ENCODE results near the gene CEP57. TPM values are rescaled to one million over a fixed set of nuclear protein-coding genes. Genes with fewer than 3 reads are reported as not detected.

The CEP57 gene
- total RNA-seq, 2 experiments from 2014 or later, result 57.7 to 67.4 TPM

DNA sequence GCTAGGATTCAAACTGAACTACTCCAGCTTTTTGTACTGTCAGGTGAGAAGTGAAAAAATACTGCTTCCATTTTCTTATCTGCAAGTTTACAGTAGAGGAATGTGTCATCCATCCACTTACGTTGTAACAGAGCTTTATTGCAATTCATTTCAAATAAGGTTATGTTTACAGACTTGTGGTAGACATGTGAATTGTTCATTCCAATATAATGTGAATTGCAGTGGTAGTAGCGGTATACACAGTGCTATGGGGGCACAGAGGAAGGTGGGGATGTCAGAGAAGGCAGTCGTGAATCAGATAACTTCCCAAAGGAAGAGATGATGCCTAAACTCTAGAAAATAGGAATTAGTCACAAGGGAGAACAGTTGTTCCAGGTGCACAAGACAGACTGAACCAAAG lies 42.5 kb downstream of the CEP57 start:
- Histone ChIP-seq H3K36me3 (ENCODE audit: insufficient read depth, low read length) (peaks cover 85% of the 10 kb centered on the region), H3K4me2 (ENCODE audit: low read length) (no peak overlapping the region), H3K4me3 (ENCODE audit: low read depth, low read length, poor library complexity, severe bottlenecking) (no peak overlapping the region), H3K27ac (ENCODE audit: low read depth, low read length, poor library complexity, severe bottlenecking) (no peak overlapping the region), H3K9me3 (ENCODE audit: low read length) (no peaks in the 10 kb centered on the region), H2AFZ (ENCODE audit: low read length) (no peak overlapping the region), H4K20me1 (ENCODE audit: insufficient read depth, low read length) (no peaks in the 10 kb centered on the region), H3K79me2 (ENCODE audit: insufficient read depth, low read depth, low read length) (no peaks in the 10 kb centered on the region), H3K9me2 (ENCODE audit: insufficient read depth, low read length) (no peaks in the 10 kb centered on the region), H3K4me1 (ENCODE audit: insufficient read depth, low read length, poor library complexity, severe bottlenecking) (no peaks in the 10 kb centered on the region)
- CTCF ChIA-PET (ENCODE audit: unreplicated experiment), result no interaction called here
- POLR2A ChIA-PET, result interaction anchor here (0.6 to 1.4 kb wide), 3 partner anchors 11 to 14 kb away, joined by 4 to 5 read pairs (median 4); no protein-coding TSS in a partner anchor
- no peak for DNase-seq (ENCODE audit: low spot score)
- TF ChIP-seq EZH2phosphoT487 (IDR thresholded peaks at IDR 0.05; ENCODE audit: borderline replicate concordance, low read depth, low read length), result no peak
- TF ChIP-seq, protein P1, sequence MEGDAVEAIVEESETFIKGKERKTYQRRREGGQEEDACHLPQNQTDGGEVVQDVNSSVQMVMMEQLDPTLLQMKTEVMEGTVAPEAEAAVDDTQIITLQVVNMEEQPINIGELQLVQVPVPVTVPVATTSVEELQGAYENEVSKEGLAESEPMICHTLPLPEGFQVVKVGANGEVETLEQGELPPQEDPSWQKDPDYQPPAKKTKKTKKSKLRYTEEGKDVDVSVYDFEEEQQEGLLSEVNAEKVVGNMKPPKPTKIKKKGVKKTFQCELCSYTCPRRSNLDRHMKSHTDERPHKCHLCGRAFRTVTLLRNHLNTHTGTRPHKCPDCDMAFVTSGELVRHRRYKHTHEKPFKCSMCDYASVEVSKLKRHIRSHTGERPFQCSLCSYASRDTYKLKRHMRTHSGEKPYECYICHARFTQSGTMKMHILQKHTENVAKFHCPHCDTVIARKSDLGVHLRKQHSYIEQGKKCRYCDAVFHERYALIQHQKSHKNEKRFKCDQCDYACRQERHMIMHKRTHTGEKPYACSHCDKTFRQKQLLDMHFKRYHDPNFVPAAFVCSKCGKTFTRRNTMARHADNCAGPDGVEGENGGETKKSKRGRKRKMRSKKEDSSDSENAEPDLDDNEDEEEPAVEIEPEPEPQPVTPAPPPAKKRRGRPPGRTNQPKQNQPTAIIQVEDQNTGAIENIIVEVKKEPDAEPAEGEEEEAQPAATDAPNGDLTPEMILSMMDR (conservative IDR thresholded peaks at IDR 0.05; ENCODE audit: low read length), result no peak
- no TSS peak for BruUV-seq (replicated peaks)
- intact Hi-C loops (cut with micrococcal nuclease; ENCODE audit: unreplicated experiment), result no loop called here

DNA sequence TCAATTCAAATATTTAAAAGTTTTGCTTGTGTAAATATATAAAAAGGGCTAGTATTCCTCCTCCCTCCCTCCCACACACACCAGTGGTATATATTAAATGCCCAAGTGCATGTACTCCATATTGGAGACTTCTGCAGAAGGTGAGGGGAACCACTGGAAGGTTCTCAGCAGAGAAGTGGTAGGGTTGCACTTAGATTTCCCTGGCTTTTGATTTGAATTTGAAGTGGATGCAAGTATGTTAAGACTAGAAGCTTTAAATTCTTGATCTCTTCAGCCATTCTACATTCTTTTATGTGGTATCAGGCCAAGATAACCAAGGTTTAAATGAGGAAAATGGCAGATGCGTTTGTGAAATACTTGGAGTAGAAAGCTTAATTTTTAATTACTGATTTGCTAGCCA lies 43.1 kb downstream of the CEP57 start:
- CTCF ChIA-PET (ENCODE audit: unreplicated experiment), result no interaction called here

DNA sequence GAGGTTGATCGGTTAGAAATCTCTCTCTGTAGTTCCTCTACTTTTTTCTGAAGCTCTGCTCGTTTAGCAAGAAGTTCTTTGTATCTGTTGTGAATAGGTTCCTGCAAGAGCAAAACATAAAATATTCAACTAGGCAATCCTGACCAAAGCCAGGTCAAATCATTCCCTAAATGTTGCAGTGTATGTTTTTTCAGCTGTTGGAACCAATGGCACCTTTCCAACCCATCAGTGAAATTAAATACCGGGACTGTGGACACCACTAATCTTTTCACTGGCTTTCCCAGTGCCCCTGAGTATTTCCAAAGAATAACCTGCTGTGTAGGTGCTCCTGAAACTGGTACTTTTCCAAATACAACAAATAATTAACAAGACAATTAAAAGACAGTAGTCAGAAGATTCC lies 45.1 kb downstream of the CEP57 start:
- intact Hi-C loops (cut with micrococcal nuclease; ENCODE audit: unreplicated experiment), result no loop called here
- no peak for TF ChIP-seq EZH2phosphoT487 (IDR thresholded peaks at IDR 0.05; ENCODE audit: borderline replicate concordance, low read depth, low read length)
- BruUV-seq (replicated peaks), result no TSS peak
- H3K36me3 ChIP-seq (ENCODE audit: insufficient read depth, low read length), result peaks cover 75% of the 10 kb centered on the region
- H3K9me2 ChIP-seq (ENCODE audit: insufficient read depth, low read length), result no peaks in the 10 kb centered on the region
- H3K4me2 ChIP-seq (ENCODE audit: low read length), result no peak overlapping the region
- no peaks in the 10 kb centered on the region for H3K4me1 ChIP-seq (ENCODE audit: insufficient read depth, low read length, poor library complexity, severe bottlenecking)
- POLR2A ChIA-PET, result interaction anchor here (0.6 kb wide), 2 partner anchors 451 to 508 kb away, joined by 4 read pairs; no protein-coding TSS in a partner anchor
- H4K20me1 ChIP-seq (ENCODE audit: insufficient read depth, low read length), result no peaks in the 10 kb centered on the region
- no peaks in the 10 kb centered on the region for H3K9me3 ChIP-seq (ENCODE audit: low read length)
- CTCF ChIA-PET (ENCODE audit: unreplicated experiment), result no interaction called here
- no peak overlapping the region for H3K27ac ChIP-seq (ENCODE audit: low read depth, low read length, poor library complexity, severe bottlenecking)
- no peak overlapping the region for H2AFZ ChIP-seq (ENCODE audit: low read length)
- H3K4me3 ChIP-seq (ENCODE audit: low read depth, low read length, poor library complexity, severe bottlenecking), result no peak overlapping the region
- no peaks in the 10 kb centered on the region for H3K79me2 ChIP-seq (ENCODE audit: insufficient read depth, low read depth, low read length)
- DNase-seq (ENCODE audit: low spot score), result no peak

More for the DNA sequence above, 43.1 kb downstream of the CEP57 start:
- no peak overlapping the region for H2AFZ ChIP-seq (ENCODE audit: low read length)
- no peak overlapping the region for H3K4me3 ChIP-seq (ENCODE audit: low read depth, low read length, poor library complexity, severe bottlenecking)
- BruUV-seq (replicated peaks), result no TSS peak
- no peaks in the 10 kb centered on the region for H3K4me1 ChIP-seq (ENCODE audit: insufficient read depth, low read length, poor library complexity, severe bottlenecking)
- H3K9me2 ChIP-seq (ENCODE audit: insufficient read depth, low read length), result no peaks in the 10 kb centered on the region
- no peaks in the 10 kb centered on the region for H3K9me3 ChIP-seq (ENCODE audit: low read length)
- H3K27ac ChIP-seq (ENCODE audit: low read depth, low read length, poor library complexity, severe bottlenecking), result no peak overlapping the region
- POLR2A ChIA-PET, result interaction anchor here (1.4 kb wide), 1 partner anchor 14 kb away, joined by 4 read pairs; no protein-coding TSS in a partner anchor
- TF ChIP-seq, protein P1 (conservative IDR thresholded peaks at IDR 0.05; ENCODE audit: low read length), result no peak
- no peak for TF ChIP-seq EZH2phosphoT487 (IDR thresholded peaks at IDR 0.05; ENCODE audit: borderline replicate concordance, low read depth, low read length)
- no peak for DNase-seq (ENCODE audit: low spot score)
- intact Hi-C loops (cut with micrococcal nuclease; ENCODE audit: unreplicated experiment), result no loop called here
- peaks cover 83% of the 10 kb centered on the region for H3K36me3 ChIP-seq (ENCODE audit: insufficient read depth, low read length)
- H4K20me1 ChIP-seq (ENCODE audit: insufficient read depth, low read length), result no peaks in the 10 kb centered on the region
- H3K4me2 ChIP-seq (ENCODE audit: low read length), result no peak overlapping the region
- no peaks in the 10 kb centered on the region for H3K79me2 ChIP-seq (ENCODE audit: insufficient read depth, low read depth, low read length)
